ENCODE measurements around the gene PTPRK.

PTPRK gene

DNA sequence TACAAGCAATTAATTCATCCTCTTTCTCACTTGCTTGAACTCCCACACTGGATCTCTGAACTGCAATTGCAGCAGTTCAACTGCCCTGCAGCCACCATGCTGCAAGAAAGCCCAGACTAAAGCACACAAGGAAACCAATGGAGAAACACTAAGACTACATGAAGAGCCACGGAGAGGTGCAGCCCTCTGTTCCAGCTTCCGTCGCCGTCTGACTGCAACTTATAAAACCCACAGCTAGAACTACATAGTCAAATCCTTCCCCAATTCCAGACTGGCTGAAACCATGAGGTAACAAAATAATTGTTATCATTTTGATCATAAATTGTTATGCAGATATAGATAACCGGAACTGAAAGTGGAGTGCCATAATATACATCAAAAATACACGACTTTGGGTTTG is 598.4 kb downstream of the PTPRK start:
- in situ Hi-C loops (cut with HindIII; ENCODE audit: low sequenced_read_pairs), result no loop called here
- H3K4me3 ChIP-seq (ENCODE audit: low read depth, low read length), result no peak overlapping the region
- DNase-seq (ENCODE audit: low read depth, low spot score), result no peak
- TF ChIP-seq, protein P1, sequence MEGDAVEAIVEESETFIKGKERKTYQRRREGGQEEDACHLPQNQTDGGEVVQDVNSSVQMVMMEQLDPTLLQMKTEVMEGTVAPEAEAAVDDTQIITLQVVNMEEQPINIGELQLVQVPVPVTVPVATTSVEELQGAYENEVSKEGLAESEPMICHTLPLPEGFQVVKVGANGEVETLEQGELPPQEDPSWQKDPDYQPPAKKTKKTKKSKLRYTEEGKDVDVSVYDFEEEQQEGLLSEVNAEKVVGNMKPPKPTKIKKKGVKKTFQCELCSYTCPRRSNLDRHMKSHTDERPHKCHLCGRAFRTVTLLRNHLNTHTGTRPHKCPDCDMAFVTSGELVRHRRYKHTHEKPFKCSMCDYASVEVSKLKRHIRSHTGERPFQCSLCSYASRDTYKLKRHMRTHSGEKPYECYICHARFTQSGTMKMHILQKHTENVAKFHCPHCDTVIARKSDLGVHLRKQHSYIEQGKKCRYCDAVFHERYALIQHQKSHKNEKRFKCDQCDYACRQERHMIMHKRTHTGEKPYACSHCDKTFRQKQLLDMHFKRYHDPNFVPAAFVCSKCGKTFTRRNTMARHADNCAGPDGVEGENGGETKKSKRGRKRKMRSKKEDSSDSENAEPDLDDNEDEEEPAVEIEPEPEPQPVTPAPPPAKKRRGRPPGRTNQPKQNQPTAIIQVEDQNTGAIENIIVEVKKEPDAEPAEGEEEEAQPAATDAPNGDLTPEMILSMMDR (IDR thresholded peaks at IDR 0.05; ENCODE audit: low read depth, low read length), result no peak

DNA sequence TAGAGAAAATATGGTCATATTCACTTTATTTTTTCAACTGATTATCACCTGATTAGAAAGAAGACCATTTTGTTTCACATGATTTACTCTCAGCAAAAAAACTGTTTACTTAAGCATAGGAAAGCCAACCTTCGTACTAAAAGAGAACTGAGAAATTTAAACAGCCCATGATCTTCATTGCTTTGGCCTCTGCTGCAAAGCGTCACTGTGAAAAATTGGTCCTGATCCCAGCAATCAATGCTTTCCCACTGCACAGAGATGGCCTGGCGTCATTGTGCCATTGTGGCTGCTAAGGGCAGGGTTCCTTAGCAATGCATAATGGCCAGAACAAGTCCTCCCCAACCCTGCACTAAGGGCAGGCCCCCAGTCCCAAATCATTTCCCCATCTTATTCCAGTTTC is 599.6 kb downstream of the PTPRK start:
- TF ChIP-seq, protein P1 (IDR thresholded peaks at IDR 0.05; ENCODE audit: low read depth, low read length), result no peak
- in situ Hi-C loops (cut with HindIII; ENCODE audit: low sequenced_read_pairs), result no loop called here
- DNase-seq (ENCODE audit: low read depth, low spot score), result no peak
- H3K4me3 ChIP-seq (ENCODE audit: low read depth, low read length), result no peak overlapping the region
